GM12878 (cell line): Measurements from ENCODE around the gene EIF4E. TPM values are rescaled to one million over a fixed set of nuclear protein-coding genes. Genes with fewer than 3 reads are reported as not detected.
A peak's percentile ranks its signal among the peaks of the same experiment; 100 is the strongest.

ENCODE experiments used
- ATAC-seq: fragments of 200-7000 bp; cut with Tn5 transposase; 3 replicates; pipeline ENCODE4 v1.9.1; 2020; ENCODE audit warnings: mild to moderate bottlenecking, moderate library complexity
- BruUV-seq: library from RNA; stranded (reverse); fragments of 400-500 nt; replicated peaks from 2 replicates; lab custom pipeline; 2021; lab: Mats Ljungman, UMichigan
- CTCF ChIA-PET: fragments of 300-600 bp; sonication (Branson Sonifier 250); formaldehyde crosslinking; extraction: SDS; loops from one replicate; lab custom pipeline; 2021; ENCODE audit warnings: inconsistent platforms; lab: Yijun Ruan, JAX
- POLR2A ChIA-PET: fragments of 350-600 bp; formaldehyde crosslinking; extraction: SDS; loops from one replicate; lab custom pipeline; 2021; ENCODE audit warnings: inconsistent platforms; lab: Charles Lee
- RAD21 ChIA-PET: fragments of 300-600 bp; sonication (Branson Sonifier 250); formaldehyde crosslinking; loops from one replicate; lab custom pipeline; 2023; ENCODE audit warnings: antibody characterized with exemption; ENCODE audit not compliant: unreplicated experiment; lab: Charles Lee
- SMC1A ChIA-PET: fragments of 300-600 bp; sonication (Branson Sonifier 250); formaldehyde crosslinking; loops from one replicate; lab custom pipeline; 2023; ENCODE audit not compliant: unreplicated experiment, uncharacterized antibody; lab: Charles Lee
- DNase-seq: peaks from one replicate; pipeline ENCODE4 v3.0.0-alpha.2; 2011; ENCODE audit warnings: low read depth, low spot score
- FAIRE-seq: peaks from 3 replicates; lab custom pipeline; 2011; peaks lifted over from hg19 to GRCh38; lab: Jason Lieb, UNC
- H2AFZ ChIP-seq: 2 replicates; pipeline ENCODE4 v1.6.0; 2011; ENCODE audit warnings: low read depth, low read length, control low read depth; ENCODE audit not compliant: control insufficient read depth
- H3K27ac ChIP-seq: 2 replicates; pipeline ENCODE4 v1.5.1; 2011; ENCODE audit warnings: control low read depth; ENCODE audit not compliant: control insufficient read depth, insufficient read depth
- H3K27me3 ChIP-seq, 2 experiments: replicated peaks in 1 of 2; 2 replicates each; pipeline versions ENCODE4 v1.6.0 to v1.6.1; 2011; ENCODE audit warnings: low read length in 1 of 2; ENCODE audit not compliant: control insufficient read depth in 2 of 2, insufficient read depth in 2 of 2
- H3K36me3 ChIP-seq, 2 experiments: 2 replicates each; pipeline ENCODE4 v1.5.1; 2011; ENCODE audit warnings: low read length in 1 of 2; ENCODE audit not compliant: control insufficient read depth in 2 of 2, insufficient read depth in 2 of 2
- H3K4me1 ChIP-seq: 2 replicates; pipeline ENCODE4 v1.6.1; 2011; ENCODE audit warnings: mild to moderate bottlenecking, low read length, moderate library complexity, mixed read lengths; ENCODE audit not compliant: control insufficient read depth, insufficient read depth
- H3K4me2 ChIP-seq: 2 replicates; pipeline ENCODE4 v1.6.0; 2011; ENCODE audit warnings: control low read depth; ENCODE audit not compliant: control insufficient read depth, insufficient read depth
- H3K4me3 ChIP-seq: fragments of 200-600 bp; sonication (generic); 2 replicates; pipeline ENCODE4 v1.5.1; 2016
- H3K79me2 ChIP-seq: 2 replicates; pipeline ENCODE4 v1.6.0; 2011; ENCODE audit warnings: low read length; ENCODE audit not compliant: control insufficient read depth, insufficient read depth
- H3K9ac ChIP-seq: 2 replicates; pipeline ENCODE4 v1.8.0; 2011; ENCODE audit warnings: low read length, control low read depth, mixed read lengths; ENCODE audit not compliant: control insufficient read depth, insufficient read depth
- H3K9me3 ChIP-seq: replicated peaks from 3 replicates; pipeline ENCODE4 v1.5.1; 2011; ENCODE audit warnings: mild to moderate bottlenecking, low read length; ENCODE audit not compliant: control insufficient read depth, insufficient read depth
- H4K20me1 ChIP-seq: 2 replicates; pipeline ENCODE4 v1.6.0; 2011; ENCODE audit not compliant: control insufficient read depth, insufficient read depth
- RAD21 ChIP-seq: IDR thresholded peaks from 2 replicates; pipeline ENCODE4 v1.6.1; 2011; ENCODE audit warnings: mild to moderate bottlenecking, low read depth, low read length, moderate library complexity; ENCODE audit not compliant: insufficient read depth
- SMC3 ChIP-seq: IDR thresholded peaks from 2 replicates; pipeline ENCODE4 v1.6.1; 2011; ENCODE audit warnings: low read length, improper control_type of control experiment, borderline replicate concordance
- SPI1 ChIP-seq: IDR thresholded peaks from 2 replicates; pipeline ENCODE4 v1.6.1; 2011; ENCODE audit warnings: low read depth, mild to moderate bottlenecking, low read length, moderate library complexity, borderline replicate concordance; ENCODE audit not compliant: insufficient read depth
- WGBS: methylation state at CpG from one replicate; pipeline ENCODE4 v1.1.6; 2016; ENCODE audit warnings: low lambda C conversion rate; ENCODE audit not compliant: insufficient replicate concordance, insufficient coverage; ENCODE audit errors: missing lambda C conversion rate; 5-methylcytosine and 5-hydroxymethylcytosine counted together
- in situ Hi-C: fragments of 300-500 bp; cut with MboI; formaldehyde crosslinking; loops from 9 replicates; pipeline ENCODE4 v1.14.3; 2018; ENCODE audit warnings: mixed read lengths
- intact Hi-C: fragments of 100-400 bp; cut with micrococcal nuclease; formaldehyde crosslinking; loops from one replicate; pipeline ENCODE4 v1.14.2; 2022; ENCODE audit not compliant: unreplicated experiment
- polyA plus RNA-seq, 11 experiments: library from polyadenylated mRNA; depleted of rRNA in 4 of 11; unstranded in 6 of 11; stranded (reverse) in 5 of 11; fragments of >200 nt; fragmentation: Nextera tagmentation in 4 of 11; fragmentation: Illumina TruSeq in 1 of 11; extraction: Ambion mirVana in 4 of 11; extraction: Trizol in 1 of 11; gene quantifications; 1 replicate in 1 of 11; 2 replicates in 10 of 11; pipeline versions ENCODE4 v1.2.1 to v1.2.3, GENCODE V29; 2011 to 2016; ENCODE audit warnings: inconsistent platforms in 2 of 11, missing spikeins in 2 of 11, low read depth in 1 of 11
- total RNA-seq, 4 experiments: library from RNA; depleted of rRNA in 3 of 4; stranded (reverse); fragments of >200 nt in 3 of 4; fragmentation: Illumina TruSeq in 1 of 4; extraction: Trizol in 1 of 4; gene quantifications; 2 replicates each; pipeline versions ENCODE4 v1.2.1 to v1.2.3, GENCODE V29; 2013 to 2021
- TF ChIP-seq, protein P1 (sequence below), 3 experiments: IDR thresholded peaks in 2 of 3; conservative IDR thresholded peaks in 1 of 3; 2 replicates each; pipeline ENCODE4 v1.5.1; 2011; ENCODE audit warnings: low read depth in 3 of 3, low read length in 3 of 3, mild to moderate bottlenecking in 3 of 3, control low read depth in 2 of 3, moderate library complexity in 2 of 3, inconsistent platforms in 1 of 3, mixed read lengths in 1 of 3; ENCODE audit not compliant: control insufficient read depth in 2 of 3, insufficient read depth in 1 of 3; ENCODE audit errors: extremely low read depth in 1 of 3

Gene EIF4E
- total and polyA plus RNA-seq, 10 of the 15 experiments (the other 5 are each of a cell fraction or from before 2014, with no cell fraction given): 104 to 372 (median 163) TPM

DNA sequence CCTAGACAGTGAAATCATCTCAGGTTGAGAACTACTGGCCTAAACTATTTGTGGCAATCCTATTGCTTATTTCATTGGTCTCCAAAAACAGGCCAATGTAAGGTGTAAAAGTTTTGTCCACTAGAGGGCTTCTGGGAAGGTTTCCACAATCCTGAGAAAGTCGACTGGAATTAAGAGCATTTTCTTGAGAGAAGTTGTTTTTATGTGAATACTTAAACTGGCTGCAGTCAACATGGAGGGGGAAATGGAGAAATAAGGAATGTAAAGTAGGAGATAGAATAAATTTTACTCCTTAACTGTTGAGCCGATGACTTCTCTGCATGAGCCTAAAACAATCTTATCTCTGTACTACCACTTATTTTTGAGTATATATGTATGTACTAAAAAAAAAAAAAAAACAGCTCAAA lies 11.0 kb upstream of the EIF4E start:
- no peak overlapping the region for H3K4me3 ChIP-seq
- no peaks in the 10 kb centered on the region for H3K4me1 ChIP-seq
- no peak overlapping the region for H2AFZ ChIP-seq
- H3K9me3 ChIP-seq: no peaks in the 10 kb centered on the region
- peak; percentile 84 for FAIRE-seq
- TF ChIP-seq, protein P1, sequence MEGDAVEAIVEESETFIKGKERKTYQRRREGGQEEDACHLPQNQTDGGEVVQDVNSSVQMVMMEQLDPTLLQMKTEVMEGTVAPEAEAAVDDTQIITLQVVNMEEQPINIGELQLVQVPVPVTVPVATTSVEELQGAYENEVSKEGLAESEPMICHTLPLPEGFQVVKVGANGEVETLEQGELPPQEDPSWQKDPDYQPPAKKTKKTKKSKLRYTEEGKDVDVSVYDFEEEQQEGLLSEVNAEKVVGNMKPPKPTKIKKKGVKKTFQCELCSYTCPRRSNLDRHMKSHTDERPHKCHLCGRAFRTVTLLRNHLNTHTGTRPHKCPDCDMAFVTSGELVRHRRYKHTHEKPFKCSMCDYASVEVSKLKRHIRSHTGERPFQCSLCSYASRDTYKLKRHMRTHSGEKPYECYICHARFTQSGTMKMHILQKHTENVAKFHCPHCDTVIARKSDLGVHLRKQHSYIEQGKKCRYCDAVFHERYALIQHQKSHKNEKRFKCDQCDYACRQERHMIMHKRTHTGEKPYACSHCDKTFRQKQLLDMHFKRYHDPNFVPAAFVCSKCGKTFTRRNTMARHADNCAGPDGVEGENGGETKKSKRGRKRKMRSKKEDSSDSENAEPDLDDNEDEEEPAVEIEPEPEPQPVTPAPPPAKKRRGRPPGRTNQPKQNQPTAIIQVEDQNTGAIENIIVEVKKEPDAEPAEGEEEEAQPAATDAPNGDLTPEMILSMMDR (IDR thresholded peaks at IDR 0.05 in 2 of 3, conservative IDR thresholded peaks at IDR 0.05 in 1 of 3; ENCODE audit: control insufficient read depth in 2 of 3, extremely low read depth in 1 of 3, insufficient read depth in 1 of 3, low read depth in 3 of 3, low read length in 3 of 3): peak; percentile 48 to 73 (median 65)
- peak; percentile 48 for TF ChIP-seq RAD21
- peak; percentile 33; the same call in 1 of the 2 replicates for TF ChIP-seq SMC3
- TF ChIP-seq SPI1: no peak
- ChIA-PET SMC1A (interaction anchor here (0.6 to 1.1 kb wide), 3 partner anchors 42 to 117 kb away, joined by 3 read pairs; no protein-coding TSS in a partner anchor), POLR2A (no interaction called here), CTCF (interaction anchor here (0.6 to 3.7 kb wide), 5 partner anchors 10 to 116 kb away, joined by 3 to 15 read pairs (median 4); no protein-coding TSS in a partner anchor), RAD21 (interaction anchor here (0.6 kb wide), 1 partner anchor 377 kb away, joined by 3 read pairs; no protein-coding TSS in a partner anchor)
- 50% methylated on average over 2 of the region's 2 CpGs for WGBS
- no peaks in the 10 kb centered on the region for H3K36me3 ChIP-seq
- in situ Hi-C loops (no loop called here), intact Hi-C loops (loop anchor here (5.0 kb wide), 1 partner anchor 117 kb away; no protein-coding TSS in a partner anchor)
- no peaks in the 10 kb centered on the region for H3K79me2 ChIP-seq
- no peaks in the 10 kb centered on the region for H3K27me3 ChIP-seq
- H3K9ac ChIP-seq: no peak overlapping the region
- H4K20me1 ChIP-seq: no peaks in the 10 kb centered on the region
- peak; percentile 82 for ATAC-seq
- no peak overlapping the region for H3K4me2 ChIP-seq
- BruUV-seq: no TSS peak
- H3K27ac ChIP-seq: no peak overlapping the region
- no peak for DNase-seq
